SU-DHL-6 (cell line): ENCODE results near the gene OIP5.

Experiments used
- CTCF ChIP-seq: fragments of 200-600 bp; sonication (generic); IDR thresholded peaks from one replicate; pipeline ENCODE4 v1.5.1; 2017; ENCODE audit warnings: antibody characterized with exemption, mild to moderate bottlenecking, low read length, moderate library complexity; ENCODE audit not compliant: insufficient read depth, poor library complexity, severe bottlenecking
- EZH2phosphoT487 ChIP-seq: fragments of 200-600 bp; sonication (generic), shearing (Covaris generic); conservative IDR thresholded peaks from 2 replicates; pipeline ENCODE4 v1.6.1; 2018; ENCODE audit warnings: mild to moderate bottlenecking, antibody characterized with exemption, low read length, moderate library complexity, mixed read lengths

GRCh38 chr15:41278319-41278718 is 54.1 kb downstream of the OIP5 start:
- TF ChIP-seq CTCF (no peak), EZH2phosphoT487 (no peak)
